Superior temporal gyrus (tissue), 1 donor: ENCODE data around the gene KEL.

Experiments used
- DNase-seq: peaks from one replicate; pipeline ENCODE4 v3.0.0-alpha.2; 2016; ENCODE audit errors: extremely low spot score

KEL gene

DNA sequence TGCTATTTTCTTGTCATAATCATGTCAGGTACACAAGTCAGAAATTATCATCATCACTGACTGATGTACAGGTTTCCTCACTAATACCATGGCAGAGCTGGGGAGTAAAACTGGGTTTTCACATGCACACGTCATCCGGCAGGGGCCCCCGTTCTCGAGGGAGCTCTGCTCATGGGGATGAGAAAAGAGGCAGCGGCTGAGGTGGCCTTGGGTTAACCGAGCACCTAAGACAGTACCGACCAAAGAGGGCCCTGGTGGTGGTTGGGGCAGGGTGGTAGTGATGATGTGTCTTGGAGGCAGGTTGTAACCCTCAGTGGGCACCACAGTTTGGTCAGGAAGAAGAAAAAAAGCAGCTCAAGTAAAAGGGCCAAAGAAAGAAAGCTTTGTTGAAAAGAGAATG lies 64.5 kb downstream of the KEL start:
- no peak for DNase-seq

DNA sequence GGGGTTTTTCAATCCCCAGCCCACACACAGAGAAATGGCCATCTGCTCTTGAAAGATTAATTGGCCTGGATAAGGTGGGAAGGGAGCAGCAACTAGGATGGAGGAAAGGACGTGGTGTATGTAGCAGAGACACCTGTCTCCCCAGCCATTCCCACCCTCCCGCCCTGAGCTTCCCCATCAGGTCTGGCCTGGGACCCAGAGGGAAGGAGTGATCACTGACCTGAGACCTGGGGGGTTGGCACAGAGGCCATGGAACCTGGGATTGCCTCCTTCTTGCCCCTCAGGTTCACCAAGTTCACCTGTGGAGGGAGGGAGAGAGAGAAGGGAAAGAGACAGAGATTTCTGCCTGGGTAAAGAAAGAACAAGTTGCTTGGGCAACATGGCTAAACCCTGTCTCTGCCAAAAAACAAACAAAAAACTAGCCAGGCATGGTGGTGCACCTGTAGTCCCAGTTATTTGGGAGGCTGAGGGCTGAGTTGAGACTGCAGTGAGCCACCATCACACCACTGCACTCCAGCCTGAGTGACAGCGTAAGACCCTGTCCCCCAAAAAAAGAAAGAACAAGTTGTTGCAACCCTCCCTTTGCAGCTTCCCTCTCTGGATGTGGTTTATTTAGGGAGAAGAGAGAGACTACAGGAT lies 65.3 kb downstream of the KEL start:
- DNase-seq, result no peak

DNA sequence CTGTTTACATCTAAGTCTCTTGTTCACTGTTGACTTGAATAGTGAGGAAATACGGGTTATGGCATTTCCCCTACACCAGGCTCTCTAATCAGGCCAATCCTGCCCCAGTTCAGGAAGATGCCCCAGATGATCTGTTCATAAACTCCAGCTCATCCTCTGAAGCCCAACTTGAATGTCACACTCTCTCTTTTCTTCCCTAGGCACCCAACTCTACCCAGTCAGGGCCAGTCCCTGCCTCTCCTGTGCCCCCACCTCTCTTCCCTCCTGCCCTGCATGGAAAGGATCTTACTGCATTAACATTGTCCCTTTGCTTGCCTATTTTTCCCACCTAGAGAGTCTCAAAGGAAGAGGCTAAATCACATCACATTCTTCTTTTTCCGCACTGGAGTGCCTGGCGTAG lies 66.0 kb downstream of the KEL start:
- no peak for DNase-seq

DNA sequence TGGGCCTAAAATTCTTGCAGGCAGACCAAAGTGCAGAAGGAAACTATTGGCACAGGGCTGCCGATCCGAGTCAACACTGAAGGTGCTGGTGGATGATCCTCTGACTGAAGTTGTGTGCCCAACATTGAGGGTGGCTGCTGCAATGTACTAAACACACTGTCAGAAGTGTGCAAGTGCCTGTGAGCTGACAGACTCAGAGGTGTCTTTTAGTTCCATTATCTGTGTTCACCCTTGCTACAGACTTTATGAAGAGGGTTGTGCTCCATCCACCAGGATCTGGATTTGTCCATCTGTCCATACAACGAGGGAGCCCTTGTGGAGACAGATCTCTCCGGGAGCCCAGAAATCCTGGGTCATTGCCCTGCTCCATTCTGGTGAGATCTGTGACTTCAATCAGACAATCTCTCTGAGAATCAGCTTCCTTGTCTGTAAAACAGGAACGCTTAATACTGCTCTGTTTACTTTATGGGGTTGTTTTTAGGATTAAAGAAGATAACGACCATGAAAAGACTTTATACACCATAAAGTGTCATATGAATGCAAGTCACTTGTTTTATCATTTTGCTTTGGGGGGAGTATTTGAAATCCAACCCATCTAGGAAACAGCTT lies 67.1 kb downstream of the KEL start:
- no peak for DNase-seq

DNA sequence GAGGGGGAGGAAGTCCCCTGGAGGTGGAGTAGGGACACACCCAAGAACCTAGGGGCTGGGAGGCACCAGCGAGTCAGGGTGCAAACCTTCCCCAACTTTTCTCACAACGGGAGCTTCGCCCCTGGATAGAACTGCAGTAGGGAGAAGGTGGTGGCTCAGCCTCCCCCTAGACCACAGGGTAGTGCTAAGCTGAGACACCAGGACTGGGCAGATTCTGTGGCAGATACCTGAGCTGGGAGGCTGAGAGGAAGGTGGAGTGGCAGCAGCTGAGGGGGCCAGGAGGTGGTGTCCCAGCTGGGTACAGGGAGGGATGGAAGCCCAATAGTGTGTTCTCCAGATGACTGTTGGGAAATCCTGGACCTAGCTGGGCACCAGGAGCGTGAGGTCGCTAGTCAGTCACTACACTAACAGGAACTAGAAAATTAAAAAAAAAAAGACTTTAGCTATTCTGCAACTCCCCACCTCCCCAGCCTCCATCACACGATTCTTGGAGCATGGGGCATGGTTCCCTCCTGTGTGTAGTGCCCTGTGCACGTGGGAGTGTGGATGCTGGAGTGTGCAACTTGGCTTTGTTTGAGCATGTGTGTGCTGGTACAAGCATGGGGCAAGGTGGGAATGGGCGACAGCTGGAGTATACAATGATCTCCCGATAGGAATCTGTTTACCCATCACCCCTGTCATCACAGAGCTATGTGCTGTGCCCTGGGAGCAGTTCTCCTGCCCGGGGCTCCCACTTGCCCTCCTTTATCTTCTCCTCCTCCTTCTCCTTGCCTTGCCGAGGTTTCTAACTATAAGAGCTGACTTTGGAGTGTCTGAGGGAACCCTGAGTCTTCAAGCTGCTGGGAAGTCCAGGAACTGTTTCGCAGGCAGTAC lies 67.8 kb downstream of the KEL start:
- no peak for DNase-seq

DNA sequence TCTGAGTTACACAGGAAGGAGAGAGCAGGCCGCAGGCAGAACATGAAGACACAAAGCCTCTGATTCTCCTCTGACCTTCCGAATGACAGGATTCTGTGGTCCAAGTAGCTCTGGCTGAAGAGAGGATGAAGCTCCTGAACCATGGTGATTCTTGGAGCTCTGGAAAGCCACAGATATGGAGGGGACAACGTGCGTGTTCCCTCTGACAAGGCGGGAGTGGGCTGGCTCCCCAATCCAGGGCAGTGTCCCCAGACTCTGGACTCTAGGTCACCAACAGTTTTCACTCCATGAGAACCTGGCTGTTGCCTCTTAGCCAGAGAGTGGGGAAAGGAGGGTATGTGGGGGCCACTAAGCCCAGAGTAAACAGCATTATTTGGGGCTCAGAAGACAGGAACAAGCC lies 69.2 kb downstream of the KEL start:
- no peak for DNase-seq

DNA sequence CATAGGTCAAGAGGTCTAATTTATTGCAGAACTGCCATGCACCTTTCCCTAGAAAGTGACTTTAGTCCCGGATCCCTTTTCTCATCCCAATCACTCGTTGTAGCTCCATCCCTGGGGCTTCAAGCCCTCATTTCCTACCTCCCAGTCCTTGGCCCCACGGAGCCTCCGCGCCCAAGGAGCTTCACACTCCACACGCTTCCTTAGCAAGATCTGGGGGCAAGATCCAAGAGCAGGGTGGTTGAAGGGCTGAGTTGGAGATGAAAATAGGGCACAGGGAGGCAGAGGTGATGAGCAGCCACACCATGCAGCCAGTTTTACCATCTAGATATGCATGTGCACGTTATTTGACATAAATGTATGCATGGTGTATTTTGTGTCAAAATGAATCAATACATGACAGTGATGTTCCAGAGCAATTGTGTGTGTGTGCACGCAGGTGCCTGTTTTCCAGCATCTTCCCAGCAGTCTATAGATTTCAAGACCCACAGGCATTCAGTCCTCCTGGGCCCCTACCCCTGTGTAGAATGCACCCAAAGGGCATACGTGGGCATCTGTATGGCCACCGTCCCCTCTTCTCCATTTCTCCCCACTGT lies 70.6 kb downstream of the KEL start:
- no peak for DNase-seq
